A549 (cell line): ENCODE results near the gene CEP112. TPM values are rescaled to one million over a fixed set of nuclear protein-coding genes. Genes with fewer than 3 reads are reported as not detected.

Experiments
- ATAC-seq, 2 experiments: fragments of 200-7000 bp in 1 of 2; fragments of >200 bp in 1 of 2; cut with Nextera tagmentation in 1 of 2; cut with Tn5 transposase in 1 of 2; 3 replicates each; pipeline versions ENCODE4 v1.8.0 to v1.9.1; 2018 to 2020; ENCODE audit warnings: mild to moderate bottlenecking in 1 of 2, moderate library complexity in 1 of 2
- CTCF ChIA-PET: fragments of 300-600 bp; sonication (Branson Sonifier 250); formaldehyde crosslinking; extraction: SDS; loops from one replicate; lab custom pipeline; 2021; ENCODE audit warnings: antibody characterized with exemption, inconsistent platforms; lab: Yijun Ruan, JAX
- POLR2A ChIA-PET: fragments of 350-600 bp; formaldehyde crosslinking; extraction: SDS; loops from one replicate; lab custom pipeline; 2021; ENCODE audit warnings: antibody characterized with exemption, inconsistent platforms; lab: Yijun Ruan, JAX
- DNase-seq, 2 experiments: peaks; one replicate each; pipeline versions ENCODE4 v3.0.0 to v3.0.0-alpha.2; 2011 to 2016; ENCODE audit warnings: low read depth in 1 of 2, low spot score in 1 of 2
- FAIRE-seq: peaks from 2 replicates; lab custom pipeline; 2011; peaks lifted over from hg19 to GRCh38; lab: Jason Lieb, UNC
- H3K27ac ChIP-seq, 2 experiments: fragments of >200 bp; sonication (Bioruptor Twin); formaldehyde crosslinking; 3 replicates each; pipeline ENCODE4 v1.5.1; 2016 to 2017
- H3K4me1 ChIP-seq: fragments of >200 bp; sonication (Bioruptor Twin); formaldehyde crosslinking; 3 replicates; pipeline ENCODE4 v1.6.1; 2016
- H3K4me2 ChIP-seq: fragments of >200 bp; sonication (Bioruptor Twin); formaldehyde crosslinking; 3 replicates; pipeline ENCODE4 v1.6.1; 2016
- H3K4me3 ChIP-seq: fragments of >200 bp; sonication (Bioruptor Twin); formaldehyde crosslinking; 3 replicates; pipeline ENCODE4 v1.5.1; 2016
- H3K9me3 ChIP-seq: fragments of >200 bp; sonication (Bioruptor Twin); formaldehyde crosslinking; 3 replicates; pipeline ENCODE4 v1.6.1; 2016
- BHLHE40 ChIP-seq: IDR thresholded peaks from 2 replicates; pipeline ENCODE4 v1.6.1; 2012; ENCODE audit warnings: low read depth, low read length, inconsistent platforms
- CEBPB ChIP-seq, 2 experiments: fragments of >200 bp in 1 of 2; sonication (Bioruptor Twin) in 1 of 2; formaldehyde crosslinking in 1 of 2; IDR thresholded peaks; 2 replicates each; pipeline ENCODE4 v1.6.1; 2012 to 2016
- CHD4 ChIP-seq: fragments of 200-600 bp; sonication (generic); IDR thresholded peaks from 2 replicates; pipeline ENCODE4 v1.6.1; 2016; ENCODE audit warnings: antibody characterized with exemption, mild to moderate bottlenecking, borderline replicate concordance
- EHF ChIP-seq: fragments of 250-450 bp; sonication (Bioruptor Pico); IDR thresholded peaks from 2 replicates; pipeline ENCODE4 v1.5.0; 2020; ENCODE audit warnings: mild to moderate bottlenecking
- EHMT2 ChIP-seq: fragments of 200-600 bp; sonication (generic); IDR thresholded peaks from 2 replicates; pipeline ENCODE4 v1.6.1; 2016; ENCODE audit warnings: antibody characterized with exemption, low read depth, mild to moderate bottlenecking, moderate library complexity
- FOSL2 ChIP-seq, 2 experiments: fragments of 450-650 bp in 1 of 2; fragments of >200 bp in 1 of 2; sonication (Bioruptor Twin) in 1 of 2; formaldehyde crosslinking; IDR thresholded peaks; 2 replicates each; pipeline versions ENCODE4 v1.5.0 to v1.6.1; 2016 to 2020; ENCODE audit warnings: mild to moderate bottlenecking in 1 of 2, moderate library complexity in 1 of 2
- HDAC2 ChIP-seq: fragments of 200-600 bp; sonication (generic); IDR thresholded peaks from 2 replicates; pipeline ENCODE4 v1.6.1; 2016
- HEYL ChIP-seq: fragments of 250-450 bp; sonication (Bioruptor Pico); IDR thresholded peaks from 2 replicates; pipeline ENCODE4 v1.8.0; 2021; ENCODE audit warnings: mild to moderate bottlenecking, moderate library complexity
- HMGXB4 ChIP-seq: fragments of 250-450 bp; sonication (Bioruptor Pico); IDR thresholded peaks from 2 replicates; pipeline ENCODE4 v1.5.0; 2021; ENCODE audit warnings: mild to moderate bottlenecking, moderate library complexity, borderline replicate concordance
- JUNB ChIP-seq: fragments of >200 bp; sonication (Bioruptor Twin); formaldehyde crosslinking; IDR thresholded peaks from 2 replicates; pipeline ENCODE4 v1.6.1; 2016
- KDM5A ChIP-seq: fragments of 200-600 bp; sonication (generic); IDR thresholded peaks from 2 replicates; pipeline ENCODE4 v1.6.1; 2016; ENCODE audit warnings: antibody characterized with exemption, mild to moderate bottlenecking
- MAX ChIP-seq: IDR thresholded peaks from 2 replicates; pipeline ENCODE4 v1.6.1; 2012
- NFE2L2 ChIP-seq: fragments of 150-350 bp; conservative IDR thresholded peaks from 2 replicates; pipeline ENCODE4 v1.6.1; 2014; ENCODE audit warnings: low read length
- NR3C1 ChIP-seq: fragments of >200 bp; sonication (Bioruptor Twin); formaldehyde crosslinking; IDR thresholded peaks from 3 replicates; pipeline ENCODE4 v1.6.1; 2017
- POLR2A ChIP-seq: IDR thresholded peaks from 2 replicates; pipeline ENCODE4 v1.6.1; 2012; ENCODE audit warnings: mild to moderate bottlenecking, low read length
- RARB ChIP-seq: fragments of 250-450 bp; sonication (Bioruptor Pico); IDR thresholded peaks from 2 replicates; pipeline ENCODE4 v1.8.0; 2021; ENCODE audit warnings: mild to moderate bottlenecking, moderate library complexity
- REST ChIP-seq: fragments of 200-600 bp; sonication (generic); IDR thresholded peaks from 2 replicates; pipeline ENCODE4 v1.6.1; 2016; ENCODE audit warnings: antibody characterized with exemption, mild to moderate bottlenecking, moderate library complexity
- SREBF2 ChIP-seq: fragments of 450-650 bp; IDR thresholded peaks from 2 replicates; pipeline ENCODE4 v1.6.1; 2014; ENCODE audit warnings: mild to moderate bottlenecking, moderate library complexity
- ZNF302 ChIP-seq: fragments of 250-450 bp; sonication (Bioruptor Pico); IDR thresholded peaks from 2 replicates; pipeline ENCODE4 v1.9.0; 2021; ENCODE audit warnings: inconsistent platforms, mild to moderate bottlenecking, moderate library complexity
- ZSCAN20 ChIP-seq: fragments of 250-450 bp; sonication (Bioruptor Pico); IDR thresholded peaks from 2 replicates; pipeline ENCODE4 v1.8.0; 2022; ENCODE audit warnings: mild to moderate bottlenecking, moderate library complexity
- WGBS: methylation state at CpG from one replicate; pipeline ENCODE4 v1.1.6; 2017; ENCODE audit errors: missing lambda C conversion rate; 5-methylcytosine and 5-hydroxymethylcytosine counted together
- polyA plus RNA-seq, 4 experiments: library from polyadenylated mRNA; depleted of rRNA in 3 of 4; stranded (reverse); fragments of >200 nt; fragmentation: RNase III in 1 of 4; extraction: RNeasy Plus Mini Kit Qiagen cat#74134 plus additional on column Dnase treatment in 1 of 4; gene quantifications; 2 replicates in 3 of 4; 3 replicates in 1 of 4; pipeline ENCODE4 v1.2.3, GENCODE V29; 2011 to 2017
- TF ChIP-seq, protein P1 (sequence below): fragments of 250-450 bp; sonication (Bioruptor Pico); IDR thresholded peaks from 2 replicates; pipeline ENCODE4 v1.5.0; 2020; ENCODE audit warnings: low read depth, mild to moderate bottlenecking, moderate library complexity
- TF ChIP-seq, protein P2 (sequence below): fragments of >200 bp; sonication (Bioruptor Twin); formaldehyde crosslinking; IDR thresholded peaks from 3 replicates; pipeline ENCODE4 v1.5.1; 2016
- TF ChIP-seq, protein P3 (sequence below): fragments of 450-650 bp; IDR thresholded peaks from 2 replicates; pipeline ENCODE4 v1.6.1; 2014; ENCODE audit warnings: antibody characterized with exemption
- TF ChIP-seq, protein P4 (sequence below): IDR thresholded peaks from 2 replicates; pipeline ENCODE4 v1.6.1; 2012

Gene CEP112
- polyA plus RNA-seq, 2 of the 4 experiments (the other 2 are of a cell fraction) = 9.6 to 15.2 TPM

GRCh38 chr17:66190738-66191592 lies 968 bp downstream of the CEP112 start:
- Histone ChIP-seq H3K4me1 (peaks cover 10% of the 10 kb centered on the region), H3K4me2 (peak overlapping the region; percentile 86), H3K9me3 (no peaks in the 10 kb centered on the region), H3K27ac (peak overlapping the region; percentile 73 to 90), H3K4me3 (peak overlapping the region; percentile 80)
- FAIRE-seq (no peak), ATAC-seq (peak; percentile 62 to 64), DNase-seq (peak; percentile 16)
- TF ChIP-seq, protein P1, sequence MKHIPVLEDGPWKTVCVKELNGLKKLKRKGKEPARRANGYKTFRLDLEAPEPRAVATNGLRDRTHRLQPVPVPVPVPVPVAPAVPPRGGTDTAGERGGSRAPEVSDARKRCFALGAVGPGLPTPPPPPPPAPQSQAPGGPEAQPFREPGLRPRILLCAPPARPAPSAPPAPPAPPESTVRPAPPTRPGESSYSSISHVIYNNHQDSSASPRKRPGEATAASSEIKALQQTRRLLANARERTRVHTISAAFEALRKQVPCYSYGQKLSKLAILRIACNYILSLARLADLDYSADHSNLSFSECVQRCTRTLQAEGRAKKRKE = no peak
- TF ChIP-seq, protein P2, sequence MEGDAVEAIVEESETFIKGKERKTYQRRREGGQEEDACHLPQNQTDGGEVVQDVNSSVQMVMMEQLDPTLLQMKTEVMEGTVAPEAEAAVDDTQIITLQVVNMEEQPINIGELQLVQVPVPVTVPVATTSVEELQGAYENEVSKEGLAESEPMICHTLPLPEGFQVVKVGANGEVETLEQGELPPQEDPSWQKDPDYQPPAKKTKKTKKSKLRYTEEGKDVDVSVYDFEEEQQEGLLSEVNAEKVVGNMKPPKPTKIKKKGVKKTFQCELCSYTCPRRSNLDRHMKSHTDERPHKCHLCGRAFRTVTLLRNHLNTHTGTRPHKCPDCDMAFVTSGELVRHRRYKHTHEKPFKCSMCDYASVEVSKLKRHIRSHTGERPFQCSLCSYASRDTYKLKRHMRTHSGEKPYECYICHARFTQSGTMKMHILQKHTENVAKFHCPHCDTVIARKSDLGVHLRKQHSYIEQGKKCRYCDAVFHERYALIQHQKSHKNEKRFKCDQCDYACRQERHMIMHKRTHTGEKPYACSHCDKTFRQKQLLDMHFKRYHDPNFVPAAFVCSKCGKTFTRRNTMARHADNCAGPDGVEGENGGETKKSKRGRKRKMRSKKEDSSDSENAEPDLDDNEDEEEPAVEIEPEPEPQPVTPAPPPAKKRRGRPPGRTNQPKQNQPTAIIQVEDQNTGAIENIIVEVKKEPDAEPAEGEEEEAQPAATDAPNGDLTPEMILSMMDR = no peak
- no peak for TF ChIP-seq NFE2L2
- TF ChIP-seq HEYL (CRISPR knock-in tag) = no peak
- TF ChIP-seq POLR2A = no peak
- no peak for TF ChIP-seq REST
- no peak for TF ChIP-seq EHF (CRISPR knock-in tag)
- TF ChIP-seq NR3C1 = no peak
- no peak for TF ChIP-seq RARB (CRISPR knock-in tag)
- TF ChIP-seq, protein P3, sequence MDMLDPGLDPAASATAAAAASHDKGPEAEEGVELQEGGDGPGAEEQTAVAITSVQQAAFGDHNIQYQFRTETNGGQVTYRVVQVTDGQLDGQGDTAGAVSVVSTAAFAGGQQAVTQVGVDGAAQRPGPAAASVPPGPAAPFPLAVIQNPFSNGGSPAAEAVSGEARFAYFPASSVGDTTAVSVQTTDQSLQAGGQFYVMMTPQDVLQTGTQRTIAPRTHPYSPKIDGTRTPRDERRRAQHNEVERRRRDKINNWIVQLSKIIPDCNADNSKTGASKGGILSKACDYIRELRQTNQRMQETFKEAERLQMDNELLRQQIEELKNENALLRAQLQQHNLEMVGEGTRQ = no peak
- ChIA-PET POLR2A (no interaction called here), CTCF (interaction anchor here (0.8 to 6.4 kb wide), 10 partner anchors 9 to 959 kb away, joined by 3 to 35 read pairs (median 4); no protein-coding TSS in a partner anchor)
- 8% methylated on average over 16 of the region's 16 CpGs for WGBS

DNA sequence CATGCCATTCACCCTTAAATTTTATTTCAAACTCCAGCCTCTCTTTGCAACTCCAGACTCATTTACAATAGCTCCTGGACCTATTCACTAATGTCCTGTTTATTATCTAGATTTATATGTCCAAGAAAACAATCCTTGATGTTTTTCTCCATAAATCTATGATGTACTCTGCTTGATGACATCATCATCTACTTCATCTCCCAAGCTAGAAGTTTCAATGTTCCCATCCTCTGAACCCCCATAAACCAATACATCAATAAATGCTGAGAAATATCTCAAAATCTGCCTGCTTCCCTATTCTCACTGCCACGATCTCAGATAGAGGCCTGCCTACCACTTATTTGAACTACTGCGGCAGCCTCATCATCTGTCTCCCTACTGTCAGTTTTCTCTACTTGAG lies 4.2 kb downstream of the CEP112 start:
- Histone ChIP-seq H3K4me2 (no peak overlapping the region), H3K9me3 (no peaks in the 10 kb centered on the region), H3K4me1 (peaks cover 10% of the 10 kb centered on the region), H3K27ac (no peak overlapping the region), H3K4me3 (no peak overlapping the region)
- ChIA-PET CTCF (interaction anchor here (0.7 to 6.4 kb wide), 5 partner anchors 13 to 956 kb away, joined by 3 to 35 read pairs (median 4); no protein-coding TSS in a partner anchor), POLR2A (no interaction called here)
- DNase-seq (no peak), ATAC-seq (no peak), FAIRE-seq (no peak)
- WGBS = 95% methylated on average over 2 of the region's 2 CpGs
- TF ChIP-seq FOSL2 (IDR thresholded peaks at IDR 0.05) (no peak), FOSL2 (CRISPR knock-in tag; IDR thresholded peaks at IDR 0.05) (no peak), MAX (no peak), BHLHE40 (no peak), JUNB (no peak), HMGXB4 (CRISPR knock-in tag) (no peak), ZSCAN20 (no peak), CEBPB (IDR thresholded peaks at IDR 0.05) (no peak), CHD4 (no peak), EHMT2 (no peak), KDM5A (no peak), ZNF302 (CRISPR knock-in tag) (no peak), SREBF2 (no peak), HDAC2 (no peak)
- TF ChIP-seq, protein P1 = no peak
- TF ChIP-seq, protein P3 = no peak
- TF ChIP-seq, protein P4, sequence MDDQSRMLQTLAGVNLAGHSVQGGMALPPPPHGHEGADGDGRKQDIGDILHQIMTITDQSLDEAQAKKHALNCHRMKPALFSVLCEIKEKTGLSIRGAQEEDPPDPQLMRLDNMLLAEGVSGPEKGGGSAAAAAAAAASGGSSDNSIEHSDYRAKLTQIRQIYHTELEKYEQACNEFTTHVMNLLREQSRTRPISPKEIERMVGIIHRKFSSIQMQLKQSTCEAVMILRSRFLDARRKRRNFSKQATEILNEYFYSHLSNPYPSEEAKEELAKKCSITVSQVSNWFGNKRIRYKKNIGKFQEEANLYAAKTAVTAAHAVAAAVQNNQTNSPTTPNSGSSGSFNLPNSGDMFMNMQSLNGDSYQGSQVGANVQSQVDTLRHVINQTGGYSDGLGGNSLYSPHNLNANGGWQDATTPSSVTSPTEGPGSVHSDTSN = no peak
